ENCODE results near the gene CYP4B1. TPM values are rescaled to one million over a fixed set of nuclear protein-coding genes. Genes with fewer than 3 reads are reported as not detected.

Gene CYP4B1
- total RNA-seq, 2 experiments from 2014 or later: not detected

DNA sequence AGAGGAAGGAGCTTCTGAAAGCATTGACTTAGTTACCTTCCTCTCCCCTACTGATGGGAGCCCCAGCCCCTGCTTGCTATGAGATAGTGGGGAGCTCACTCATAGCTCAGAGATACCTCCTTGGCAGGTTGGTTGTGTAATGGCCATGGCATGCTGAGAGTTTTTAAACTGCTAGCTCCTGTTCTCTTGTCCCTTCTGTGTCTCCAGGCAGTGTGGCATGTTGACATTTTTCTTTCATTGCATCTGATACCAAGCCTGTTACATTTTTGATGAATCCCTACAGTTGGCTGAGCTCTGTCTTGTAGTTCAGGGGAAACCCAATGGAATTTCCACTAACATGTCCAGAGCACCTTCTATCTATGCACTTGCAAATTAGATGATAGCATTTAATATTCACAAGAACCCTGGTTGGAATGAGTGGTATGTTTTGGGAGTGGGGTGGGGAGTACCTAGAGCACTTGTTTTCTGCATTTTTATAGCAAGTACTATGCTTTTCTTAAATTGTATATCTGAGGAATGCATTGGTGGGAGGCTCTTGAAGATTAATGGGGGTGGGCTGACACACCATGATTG, 40.8 kb upstream of the CYP4B1 start:
- H3K36me3 ChIP-seq (ENCODE audit: insufficient read depth, low read length): no peaks in the 10 kb centered on the region
- H3K27me3 Mint-ChIP-seq: peaks cover 63% of the 10 kb centered on the region
- H3K27ac Mint-ChIP-seq: no peak overlapping the region
- TF ChIP-seq, protein P1, sequence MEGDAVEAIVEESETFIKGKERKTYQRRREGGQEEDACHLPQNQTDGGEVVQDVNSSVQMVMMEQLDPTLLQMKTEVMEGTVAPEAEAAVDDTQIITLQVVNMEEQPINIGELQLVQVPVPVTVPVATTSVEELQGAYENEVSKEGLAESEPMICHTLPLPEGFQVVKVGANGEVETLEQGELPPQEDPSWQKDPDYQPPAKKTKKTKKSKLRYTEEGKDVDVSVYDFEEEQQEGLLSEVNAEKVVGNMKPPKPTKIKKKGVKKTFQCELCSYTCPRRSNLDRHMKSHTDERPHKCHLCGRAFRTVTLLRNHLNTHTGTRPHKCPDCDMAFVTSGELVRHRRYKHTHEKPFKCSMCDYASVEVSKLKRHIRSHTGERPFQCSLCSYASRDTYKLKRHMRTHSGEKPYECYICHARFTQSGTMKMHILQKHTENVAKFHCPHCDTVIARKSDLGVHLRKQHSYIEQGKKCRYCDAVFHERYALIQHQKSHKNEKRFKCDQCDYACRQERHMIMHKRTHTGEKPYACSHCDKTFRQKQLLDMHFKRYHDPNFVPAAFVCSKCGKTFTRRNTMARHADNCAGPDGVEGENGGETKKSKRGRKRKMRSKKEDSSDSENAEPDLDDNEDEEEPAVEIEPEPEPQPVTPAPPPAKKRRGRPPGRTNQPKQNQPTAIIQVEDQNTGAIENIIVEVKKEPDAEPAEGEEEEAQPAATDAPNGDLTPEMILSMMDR (IDR thresholded peaks at IDR 0.05): no peak
- intact Hi-C loops (cut with DNase I, micrococcal nuclease): no loop called here
- ChIA-PET CTCF (no interaction called here), POLR2A (no interaction called here)
- no peak overlapping the region for H3K4me3 ChIP-seq (ENCODE audit: low read length)
- no peak overlapping the region for H3K4me3 Mint-ChIP-seq
- H3K9me3 ChIP-seq (ENCODE audit: control insufficient read depth in 1 of 2, insufficient read depth in 1 of 2, low read length in 2 of 2): no peaks in the 10 kb centered on the region
- H3K27me3 ChIP-seq (ENCODE audit: control insufficient read depth in 1 of 2, insufficient read depth in 2 of 2, low read length in 2 of 2): peaks cover 2 to 10% of the 10 kb centered on the region in 2 experiments
- no peak for DNase-seq
- no peaks in the 10 kb centered on the region for H3K9me3 Mint-ChIP-seq
- no peaks in the 10 kb centered on the region for H3K4me1 Mint-ChIP-seq (ENCODE audit: low read depth)
- H3K27ac ChIP-seq (ENCODE audit: low read depth in 1 of 2, low read length in 2 of 2): no peak overlapping the region
- H3K36me3 Mint-ChIP-seq (ENCODE audit: low read depth): no peaks in the 10 kb centered on the region
- H3K4me1 ChIP-seq (ENCODE audit: insufficient read depth, low read length): no peaks in the 10 kb centered on the region
- ATAC-seq (ENCODE audit: poor library complexity): no peak

DNA sequence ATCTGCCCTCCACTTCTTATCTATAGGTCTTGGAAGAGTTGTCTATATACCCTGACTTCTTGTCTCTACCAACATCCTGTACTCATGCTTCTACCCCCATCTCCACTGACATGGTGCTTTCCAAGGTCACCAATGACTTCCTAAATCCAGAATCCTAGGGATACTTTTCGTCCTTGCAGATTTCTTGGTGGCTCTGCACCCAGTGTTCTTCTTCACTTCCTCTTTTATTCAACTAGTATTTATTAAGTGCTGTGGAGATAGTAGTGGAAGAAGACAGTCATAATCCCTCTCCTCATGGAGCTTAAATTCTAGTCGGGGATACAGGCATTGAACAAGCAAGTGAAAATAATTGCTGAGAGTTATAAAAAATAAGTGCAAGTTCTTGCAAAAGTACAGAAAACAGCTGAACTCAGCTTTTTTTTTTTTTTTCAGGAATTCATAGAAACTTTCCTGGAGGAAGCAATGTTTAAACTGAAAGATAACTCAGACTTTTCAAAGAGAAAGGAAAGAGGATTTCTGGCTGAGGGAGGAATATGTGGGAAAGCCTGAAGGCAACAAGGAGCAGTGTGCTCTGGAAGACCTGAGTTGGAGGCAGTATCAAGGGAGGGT, 38.2 kb upstream of the CYP4B1 start:
- Mint-ChIP-seq H3K27me3 (peaks cover 69% of the 10 kb centered on the region), H3K9me3 (no peaks in the 10 kb centered on the region), H3K4me1 (ENCODE audit: low read depth) (no peaks in the 10 kb centered on the region), H3K36me3 (ENCODE audit: low read depth) (no peaks in the 10 kb centered on the region), H3K4me3 (no peak overlapping the region), H3K27ac (no peak overlapping the region)
- TF ChIP-seq, protein P1 (IDR thresholded peaks at IDR 0.05): no peak
- no peaks in the 10 kb centered on the region for H3K4me1 ChIP-seq (ENCODE audit: insufficient read depth, low read length)
- CTCF ChIA-PET: no interaction called here
- intact Hi-C loops (cut with DNase I, micrococcal nuclease): no loop called here
- POLR2A ChIA-PET: no interaction called here
- ATAC-seq (ENCODE audit: poor library complexity) (no peak), DNase-seq (no peak)
- no peak overlapping the region for H3K27ac ChIP-seq (ENCODE audit: low read depth in 1 of 2, low read length in 2 of 2)
- no peaks in the 10 kb centered on the region for H3K36me3 ChIP-seq (ENCODE audit: insufficient read depth, low read length)
- H3K4me3 ChIP-seq (ENCODE audit: low read length): no peak overlapping the region
- no peaks in the 10 kb centered on the region for H3K9me3 ChIP-seq (ENCODE audit: control insufficient read depth in 1 of 2, insufficient read depth in 1 of 2, low read length in 2 of 2)
- peaks cover 10 to 12% of the 10 kb centered on the region in 2 experiments for H3K27me3 ChIP-seq (ENCODE audit: control insufficient read depth in 1 of 2, insufficient read depth in 2 of 2, low read length in 2 of 2)

DNA sequence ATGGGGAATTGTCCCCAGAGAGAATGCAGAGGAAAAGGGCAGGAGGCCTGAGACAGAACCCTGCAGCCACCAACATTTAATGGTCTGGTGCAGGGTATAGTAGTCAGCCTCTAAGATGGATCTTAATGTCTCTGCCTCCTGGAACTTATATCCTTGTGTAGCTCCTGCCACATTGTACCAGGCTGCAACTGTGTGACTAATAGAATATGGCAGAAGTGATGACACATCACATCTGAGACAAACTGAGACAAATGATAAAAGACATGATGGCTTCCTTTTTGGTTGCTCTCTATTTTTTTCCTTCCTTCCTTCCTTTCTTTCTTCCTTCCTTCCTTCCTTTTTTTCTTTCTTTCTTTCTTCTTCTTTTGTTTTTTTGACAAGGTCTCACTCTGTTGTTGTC, 37.1 kb upstream of the CYP4B1 start:
- Histone ChIP-seq H3K4me1 (ENCODE audit: insufficient read depth, low read length) (no peaks in the 10 kb centered on the region), H3K27me3 (ENCODE audit: control insufficient read depth in 1 of 2, insufficient read depth in 2 of 2, low read length in 2 of 2) (peaks cover 12 to 16% of the 10 kb centered on the region in 2 experiments), H3K4me3 (ENCODE audit: low read length) (no peak overlapping the region), H3K27ac (ENCODE audit: low read depth in 1 of 2, low read length in 2 of 2) (no peak overlapping the region), H3K36me3 (ENCODE audit: insufficient read depth, low read length) (no peaks in the 10 kb centered on the region), H3K9me3 (ENCODE audit: control insufficient read depth in 1 of 2, insufficient read depth in 1 of 2, low read length in 2 of 2) (no peaks in the 10 kb centered on the region)
- no peaks in the 10 kb centered on the region for H3K9me3 Mint-ChIP-seq
- H3K27me3 Mint-ChIP-seq: peaks cover 64% of the 10 kb centered on the region
- H3K27ac Mint-ChIP-seq: no peak overlapping the region
- no peak for DNase-seq
- TF ChIP-seq, protein P1 (IDR thresholded peaks at IDR 0.05): no peak
- ChIA-PET POLR2A (no interaction called here), CTCF (no interaction called here)
- no peaks in the 10 kb centered on the region for H3K4me1 Mint-ChIP-seq (ENCODE audit: low read depth)
- ATAC-seq (ENCODE audit: poor library complexity): no peak
- no peak overlapping the region for H3K4me3 Mint-ChIP-seq
- H3K36me3 Mint-ChIP-seq (ENCODE audit: low read depth): no peaks in the 10 kb centered on the region
- intact Hi-C loops (cut with DNase I, micrococcal nuclease): no loop called here
